ENCODE data around the gene KIF6.

KIF6 gene

DNA sequence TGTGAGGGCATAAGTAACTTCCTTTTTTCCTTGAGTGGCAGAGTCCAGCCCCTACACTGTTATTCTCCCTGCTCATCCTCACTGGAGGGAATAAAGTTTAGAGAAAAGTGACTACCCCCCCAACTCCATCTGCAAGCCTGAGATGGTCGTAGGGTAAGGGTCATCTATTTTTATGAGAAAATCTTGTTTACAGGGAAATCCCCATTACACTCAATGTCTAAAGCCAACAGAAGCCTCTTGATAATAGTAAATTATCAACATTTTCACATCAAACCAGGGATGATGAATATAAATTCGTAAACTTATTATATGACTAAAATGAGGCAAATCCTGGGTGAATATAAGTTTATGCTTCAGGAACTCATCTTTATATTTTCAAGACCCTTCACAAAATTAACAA lies 228.8 kb downstream of the KIF6 start:
- Histone ChIP-seq H3K27me3 (ENCODE audit: low read length) (no peaks in the 10 kb centered on the region), H3K9me3 (ENCODE audit: insufficient read depth, low read length) (no peaks in the 10 kb centered on the region), H3K9me2 (replicated peaks; ENCODE audit: insufficient read depth, low read length) (no peaks in the 10 kb centered on the region), H3K9ac (ENCODE audit: low read length) (no peak overlapping the region), H3K27ac (ENCODE audit: low read depth, low read length) (no peak overlapping the region), H3K4me3 (ENCODE audit: insufficient read depth, low read length, poor library complexity, severe bottlenecking) (no peak overlapping the region), H3K79me2 (ENCODE audit: insufficient read depth, low read length) (no peaks in the 10 kb centered on the region), H4K20me1 (ENCODE audit: low read depth, low read length) (no peaks in the 10 kb centered on the region), H3K36me3 (ENCODE audit: low read length) (no peaks in the 10 kb centered on the region), H2AFZ (ENCODE audit: low read depth, low read length, severe bottlenecking) (no peak overlapping the region), H3K4me2 (ENCODE audit: low read depth, low read length, poor library complexity, severe bottlenecking) (no peak overlapping the region), H3F3A (ENCODE audit: insufficient read depth) (no peaks in the 10 kb centered on the region)
- TF ChIP-seq CTCF (IDR thresholded peaks at IDR 0.05; ENCODE audit: insufficient read depth, low read length, poor library complexity, severe bottlenecking) (no peak), EZH2phosphoT487 (conservative IDR thresholded peaks at IDR 0.05; ENCODE audit: low read length) (no peak)

- Histone ChIP-seq H3K27ac (ENCODE audit: low read depth, low read length) (no peak overlapping the region), H3K9ac (ENCODE audit: low read length) (no peak overlapping the region), H3K79me2 (ENCODE audit: insufficient read depth, low read length) (no peaks in the 10 kb centered on the region), H3K4me2 (ENCODE audit: low read depth, low read length, poor library complexity, severe bottlenecking) (no peak overlapping the region), H3K27me3 (ENCODE audit: low read length) (no peaks in the 10 kb centered on the region), H3K36me3 (ENCODE audit: low read length) (no peaks in the 10 kb centered on the region), H3F3A (ENCODE audit: insufficient read depth) (no peaks in the 10 kb centered on the region), H2AFZ (ENCODE audit: low read depth, low read length, severe bottlenecking) (no peak overlapping the region), H3K4me3 (ENCODE audit: insufficient read depth, low read length, poor library complexity, severe bottlenecking) (no peak overlapping the region), H3K9me3 (ENCODE audit: insufficient read depth, low read length) (no peaks in the 10 kb centered on the region), H3K9me2 (replicated peaks; ENCODE audit: insufficient read depth, low read length) (no peaks in the 10 kb centered on the region), H4K20me1 (ENCODE audit: low read depth, low read length) (no peaks in the 10 kb centered on the region)
- no peak for TF ChIP-seq CTCF (IDR thresholded peaks at IDR 0.05; ENCODE audit: insufficient read depth, low read length, poor library complexity, severe bottlenecking)
- TF ChIP-seq EZH2phosphoT487 (conservative IDR thresholded peaks at IDR 0.05; ENCODE audit: low read length), result no peak
Measured at GRCh38 chr6:39495640-39496039, 229.6 kb downstream of the KIF6 start.

GRCh38 chr6:39494998-39495397 lies 230.2 kb downstream of the KIF6 start:
- no peak for TF ChIP-seq EZH2phosphoT487 (conservative IDR thresholded peaks at IDR 0.05; ENCODE audit: low read length)
- TF ChIP-seq CTCF (IDR thresholded peaks at IDR 0.05; ENCODE audit: insufficient read depth, low read length, poor library complexity, severe bottlenecking), result no peak
- Histone ChIP-seq H3K4me2 (ENCODE audit: low read depth, low read length, poor library complexity, severe bottlenecking) (no peak overlapping the region), H3K4me3 (ENCODE audit: insufficient read depth, low read length, poor library complexity, severe bottlenecking) (no peak overlapping the region), H3F3A (ENCODE audit: insufficient read depth) (no peaks in the 10 kb centered on the region), H3K9me3 (ENCODE audit: insufficient read depth, low read length) (no peaks in the 10 kb centered on the region), H4K20me1 (ENCODE audit: low read depth, low read length) (no peaks in the 10 kb centered on the region), H3K36me3 (ENCODE audit: low read length) (no peaks in the 10 kb centered on the region), H3K79me2 (ENCODE audit: insufficient read depth, low read length) (no peaks in the 10 kb centered on the region), H3K9me2 (replicated peaks; ENCODE audit: insufficient read depth, low read length) (no peaks in the 10 kb centered on the region), H3K27ac (ENCODE audit: low read depth, low read length) (no peak overlapping the region), H3K9ac (ENCODE audit: low read length) (no peak overlapping the region), H3K27me3 (ENCODE audit: low read length) (no peaks in the 10 kb centered on the region), H2AFZ (ENCODE audit: low read depth, low read length, severe bottlenecking) (no peak overlapping the region)

GRCh38 chr6:39493777-39494176 lies 231.4 kb downstream of the KIF6 start:
- no peak overlapping the region for H3K4me2 ChIP-seq (ENCODE audit: low read depth, low read length, poor library complexity, severe bottlenecking)
- H3K36me3 ChIP-seq (ENCODE audit: low read length), result no peaks in the 10 kb centered on the region
- H3K27me3 ChIP-seq (ENCODE audit: low read length), result no peaks in the 10 kb centered on the region
- H3F3A ChIP-seq (ENCODE audit: insufficient read depth), result no peaks in the 10 kb centered on the region
- H3K4me3 ChIP-seq (ENCODE audit: insufficient read depth, low read length, poor library complexity, severe bottlenecking), result no peak overlapping the region
- H3K9me3 ChIP-seq (ENCODE audit: insufficient read depth, low read length), result no peaks in the 10 kb centered on the region
- H3K9ac ChIP-seq (ENCODE audit: low read length), result no peak overlapping the region
- H3K79me2 ChIP-seq (ENCODE audit: insufficient read depth, low read length), result no peaks in the 10 kb centered on the region
- no peak overlapping the region for H3K27ac ChIP-seq (ENCODE audit: low read depth, low read length)
- no peak overlapping the region for H2AFZ ChIP-seq (ENCODE audit: low read depth, low read length, severe bottlenecking)
- no peaks in the 10 kb centered on the region for H4K20me1 ChIP-seq (ENCODE audit: low read depth, low read length)
- TF ChIP-seq CTCF (IDR thresholded peaks at IDR 0.05; ENCODE audit: insufficient read depth, low read length, poor library complexity, severe bottlenecking), result no peak
- TF ChIP-seq EZH2phosphoT487 (conservative IDR thresholded peaks at IDR 0.05; ENCODE audit: low read length), result no peak
- no peaks in the 10 kb centered on the region for H3K9me2 ChIP-seq (replicated peaks; ENCODE audit: insufficient read depth, low read length)
